ENCODE measurements around the gene OR51B6.

The OR51B6 gene

DNA sequence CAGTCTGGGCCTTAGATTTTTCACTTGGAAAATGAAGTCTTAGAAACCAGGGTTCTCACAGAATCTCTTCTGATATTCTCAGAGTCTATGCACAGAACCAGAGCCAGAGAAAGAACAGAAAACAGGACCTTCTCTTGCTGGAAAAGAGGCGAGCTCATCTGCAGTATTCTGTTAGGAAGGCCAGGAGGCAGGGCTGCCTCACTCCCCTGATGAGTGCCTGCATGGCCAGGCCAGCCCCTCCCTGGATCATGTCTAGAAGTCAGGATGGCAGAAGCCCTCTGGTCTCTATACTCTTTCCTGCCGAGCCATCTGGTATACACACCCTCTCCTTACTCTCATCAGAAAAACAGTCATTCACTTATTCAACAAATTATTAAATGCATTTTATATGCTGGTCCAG lies 33.0 kb downstream of the OR51B6 start:
- Histone ChIP-seq H4K91ac (ENCODE audit: low read depth, low read length) (no peak overlapping the region), H2BK12ac (ENCODE audit: low read length) (no peak overlapping the region), H3K23ac (ENCODE audit: low read length) (no peak overlapping the region), H3K4me3 (ENCODE audit: low read depth, low read length) (no peak overlapping the region), H3K36me3 (ENCODE audit: control insufficient read depth in 1 of 2, insufficient read depth in 2 of 2, low read length in 2 of 2) (no peaks in the 10 kb centered on the region), H3K27me3 (ENCODE audit: insufficient read depth, low read length) (no peaks in the 10 kb centered on the region), H3K79me1 (ENCODE audit: low read length) (no peaks in the 10 kb centered on the region), H3K14ac (ENCODE audit: low read length) (no peak overlapping the region), H3K4me2 (ENCODE audit: low read length) (no peak overlapping the region), H2AFZ (ENCODE audit: insufficient read depth, low read length, poor library complexity) (no peak overlapping the region), H4K8ac (ENCODE audit: low read depth, low read length) (no peak overlapping the region), H4K12ac (ENCODE audit: low read depth, low read length) (no peak overlapping the region), H3K9me3 (ENCODE audit: insufficient read depth, low read depth, low read length) (no peaks in the 10 kb centered on the region), H2AK5ac (ENCODE audit: low read length) (no peak overlapping the region), H2BK120ac (ENCODE audit: insufficient read depth, low read length, poor library complexity) (no peak overlapping the region), H3K4me1 (ENCODE audit: control insufficient read depth in 1 of 2, insufficient read depth in 2 of 2, low read length in 2 of 2) (no peaks in the 10 kb centered on the region), H3K9ac (ENCODE audit: low read length) (no peak overlapping the region), H2BK5ac (ENCODE audit: low read depth, low read length, poor library complexity) (no peak overlapping the region), H3K79me2 (ENCODE audit: control insufficient read depth, insufficient read depth, low read length, poor library complexity) (no peaks in the 10 kb centered on the region), H3K27ac (ENCODE audit: low read depth, low read length) (no peak overlapping the region), H3K4ac (ENCODE audit: low read depth, low read length) (no peak overlapping the region), H3K18ac (ENCODE audit: low read length) (no peak overlapping the region)
- no CpG with 5 or more reads among the region's 2 CpGs for WGBS (ENCODE audit: extremely low coverage, insufficient coverage, insufficient read length)
- DNase-seq: no peak

DNA sequence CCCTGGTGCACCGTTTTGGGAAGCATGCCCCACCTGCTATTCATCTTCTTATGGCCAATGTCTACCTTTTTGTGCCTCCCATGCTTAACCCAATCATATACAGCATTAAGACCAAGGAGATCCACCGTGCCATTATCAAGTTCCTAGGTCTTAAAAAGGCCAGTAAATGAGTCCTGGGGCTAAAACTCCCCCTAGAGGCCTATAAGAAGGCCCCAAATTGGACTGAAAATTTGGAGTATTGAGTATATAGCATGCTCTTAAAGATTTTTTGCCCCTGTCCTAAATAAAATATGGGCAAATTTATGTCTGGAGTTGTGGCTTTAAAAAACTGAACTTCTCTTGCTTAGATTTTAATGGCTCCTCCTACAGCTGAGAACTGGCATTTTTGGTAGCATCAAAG lies 38.9 kb downstream of the OR51B6 start:
- Histone ChIP-seq H2BK5ac (ENCODE audit: low read depth, low read length, poor library complexity) (no peak overlapping the region), H3K23ac (ENCODE audit: low read length) (no peak overlapping the region), H3K27me3 (ENCODE audit: insufficient read depth, low read length) (no peaks in the 10 kb centered on the region), H3K4ac (ENCODE audit: low read depth, low read length) (no peak overlapping the region), H4K12ac (ENCODE audit: low read depth, low read length) (no peak overlapping the region), H3K9ac (ENCODE audit: low read length) (no peak overlapping the region), H2AFZ (ENCODE audit: insufficient read depth, low read length, poor library complexity) (no peak overlapping the region), H4K91ac (ENCODE audit: low read depth, low read length) (no peak overlapping the region), H3K4me3 (ENCODE audit: low read depth, low read length) (no peak overlapping the region), H3K14ac (ENCODE audit: low read length) (no peak overlapping the region), H3K4me2 (ENCODE audit: low read length) (no peak overlapping the region), H3K79me1 (ENCODE audit: low read length) (no peaks in the 10 kb centered on the region), H2BK12ac (ENCODE audit: low read length) (no peak overlapping the region), H3K4me1 (ENCODE audit: control insufficient read depth in 1 of 2, insufficient read depth in 2 of 2, low read length in 2 of 2) (no peaks in the 10 kb centered on the region), H3K36me3 (ENCODE audit: control insufficient read depth in 1 of 2, insufficient read depth in 2 of 2, low read length in 2 of 2) (no peaks in the 10 kb centered on the region), H3K27ac (ENCODE audit: low read depth, low read length) (no peak overlapping the region), H4K8ac (ENCODE audit: low read depth, low read length) (no peak overlapping the region), H3K79me2 (ENCODE audit: control insufficient read depth, insufficient read depth, low read length, poor library complexity) (no peaks in the 10 kb centered on the region), H3K18ac (ENCODE audit: low read length) (no peak overlapping the region), H2BK120ac (ENCODE audit: insufficient read depth, low read length, poor library complexity) (no peak overlapping the region), H2AK5ac (ENCODE audit: low read length) (no peak overlapping the region), H3K9me3 (ENCODE audit: insufficient read depth, low read depth, low read length) (peaks cover 1% of the 10 kb centered on the region)
- WGBS (ENCODE audit: extremely low coverage, insufficient coverage, insufficient read length): no CpG with 5 or more reads among the region's 2 CpGs
- DNase-seq: no peak

DNA sequence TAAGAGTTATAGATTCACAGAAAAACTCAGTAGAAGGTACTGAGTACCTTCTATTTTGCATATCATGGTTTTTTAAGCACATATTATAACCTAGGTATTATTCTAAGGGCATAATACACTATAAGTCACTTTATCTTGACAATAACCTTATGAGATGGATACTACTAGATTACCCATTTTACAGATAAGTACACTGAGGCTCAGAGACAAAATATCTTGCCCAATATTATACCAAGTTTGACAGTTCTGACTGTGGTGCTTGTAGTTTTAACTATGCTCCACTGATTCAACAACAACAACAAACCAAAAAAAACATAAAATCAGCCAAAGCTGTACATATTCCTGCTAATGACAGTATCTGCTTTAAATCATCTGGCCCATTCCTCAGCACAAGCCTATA lies 42.8 kb downstream of the OR51B6 start:
- DNase-seq: no peak
- Histone ChIP-seq H2BK12ac (ENCODE audit: low read length) (no peak overlapping the region), H3K36me3 (ENCODE audit: control insufficient read depth in 1 of 2, insufficient read depth in 2 of 2, low read length in 2 of 2) (no peaks in the 10 kb centered on the region), H3K4ac (ENCODE audit: low read depth, low read length) (no peak overlapping the region), H3K23ac (ENCODE audit: low read length) (no peak overlapping the region), H3K18ac (ENCODE audit: low read length) (no peak overlapping the region), H3K9ac (ENCODE audit: low read length) (no peak overlapping the region), H3K4me1 (ENCODE audit: control insufficient read depth in 1 of 2, insufficient read depth in 2 of 2, low read length in 2 of 2) (no peaks in the 10 kb centered on the region), H3K14ac (ENCODE audit: low read length) (no peak overlapping the region), H2BK5ac (ENCODE audit: low read depth, low read length, poor library complexity) (no peak overlapping the region), H3K79me2 (ENCODE audit: control insufficient read depth, insufficient read depth, low read length, poor library complexity) (no peaks in the 10 kb centered on the region), H2AFZ (ENCODE audit: insufficient read depth, low read length, poor library complexity) (no peak overlapping the region), H4K12ac (ENCODE audit: low read depth, low read length) (no peak overlapping the region), H3K4me3 (ENCODE audit: low read depth, low read length) (no peak overlapping the region), H3K27ac (ENCODE audit: low read depth, low read length) (no peak overlapping the region), H2AK5ac (ENCODE audit: low read length) (no peak overlapping the region), H4K8ac (ENCODE audit: low read depth, low read length) (no peak overlapping the region), H3K27me3 (ENCODE audit: insufficient read depth, low read length) (no peaks in the 10 kb centered on the region), H2BK120ac (ENCODE audit: insufficient read depth, low read length, poor library complexity) (no peak overlapping the region), H3K9me3 (ENCODE audit: insufficient read depth, low read depth, low read length) (peaks cover 1% of the 10 kb centered on the region), H3K4me2 (ENCODE audit: low read length) (no peak overlapping the region), H4K91ac (ENCODE audit: low read depth, low read length) (no peak overlapping the region), H3K79me1 (ENCODE audit: low read length) (no peaks in the 10 kb centered on the region)

DNA sequence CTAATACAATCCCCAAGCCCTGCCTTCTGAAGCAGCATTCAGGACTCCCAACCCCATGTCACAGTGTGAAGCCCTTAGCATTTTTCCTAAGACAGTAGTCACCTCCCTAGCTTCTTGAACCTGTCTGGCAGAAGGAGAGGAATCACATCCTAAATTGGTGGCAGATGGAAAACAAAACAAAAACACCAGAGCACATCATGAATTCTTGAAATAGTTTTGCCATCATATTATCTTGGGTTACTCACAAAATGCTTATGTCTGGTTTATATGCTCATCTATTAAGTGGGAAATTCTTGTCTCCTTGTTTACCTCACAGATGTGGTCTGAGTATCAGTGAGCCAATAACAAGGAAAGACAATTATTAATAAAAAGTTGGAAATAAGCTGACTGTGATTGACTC lies 47.6 kb downstream of the OR51B6 start:
- H3K79me2 ChIP-seq (ENCODE audit: control insufficient read depth, insufficient read depth, low read length, poor library complexity): no peaks in the 10 kb centered on the region
- H2AFZ ChIP-seq (ENCODE audit: insufficient read depth, low read length, poor library complexity): no peak overlapping the region
- no peak overlapping the region for H2AK5ac ChIP-seq (ENCODE audit: low read length)
- no peak overlapping the region for H4K8ac ChIP-seq (ENCODE audit: low read depth, low read length)
- no peak overlapping the region for H3K4me2 ChIP-seq (ENCODE audit: low read length)
- no peak overlapping the region for H3K4me3 ChIP-seq (ENCODE audit: low read depth, low read length)
- H2BK5ac ChIP-seq (ENCODE audit: low read depth, low read length, poor library complexity): no peak overlapping the region
- H3K4ac ChIP-seq (ENCODE audit: low read depth, low read length): no peak overlapping the region
- no peak overlapping the region for H3K27ac ChIP-seq (ENCODE audit: low read depth, low read length)
- H3K9ac ChIP-seq (ENCODE audit: low read length): no peak overlapping the region
- no peak overlapping the region for H2BK12ac ChIP-seq (ENCODE audit: low read length)
- no peak for DNase-seq
- no peak overlapping the region for H3K18ac ChIP-seq (ENCODE audit: low read length)
- H4K91ac ChIP-seq (ENCODE audit: low read depth, low read length): no peak overlapping the region
- no peak overlapping the region for H4K12ac ChIP-seq (ENCODE audit: low read depth, low read length)
- no peak overlapping the region for H3K14ac ChIP-seq (ENCODE audit: low read length)
- H3K4me1 ChIP-seq (ENCODE audit: control insufficient read depth in 1 of 2, insufficient read depth in 2 of 2, low read length in 2 of 2): no peaks in the 10 kb centered on the region
- no peaks in the 10 kb centered on the region for H3K79me1 ChIP-seq (ENCODE audit: low read length)
- H3K27me3 ChIP-seq (ENCODE audit: insufficient read depth, low read length): no peaks in the 10 kb centered on the region
- no peak overlapping the region for H2BK120ac ChIP-seq (ENCODE audit: insufficient read depth, low read length, poor library complexity)
- H3K9me3 ChIP-seq (ENCODE audit: insufficient read depth, low read depth, low read length): no peaks in the 10 kb centered on the region
- no peaks in the 10 kb centered on the region for H3K36me3 ChIP-seq (ENCODE audit: control insufficient read depth in 1 of 2, insufficient read depth in 2 of 2, low read length in 2 of 2)
- H3K23ac ChIP-seq (ENCODE audit: low read length): no peak overlapping the region
